ENCODE measurements around the gene WWOX.

DNA sequence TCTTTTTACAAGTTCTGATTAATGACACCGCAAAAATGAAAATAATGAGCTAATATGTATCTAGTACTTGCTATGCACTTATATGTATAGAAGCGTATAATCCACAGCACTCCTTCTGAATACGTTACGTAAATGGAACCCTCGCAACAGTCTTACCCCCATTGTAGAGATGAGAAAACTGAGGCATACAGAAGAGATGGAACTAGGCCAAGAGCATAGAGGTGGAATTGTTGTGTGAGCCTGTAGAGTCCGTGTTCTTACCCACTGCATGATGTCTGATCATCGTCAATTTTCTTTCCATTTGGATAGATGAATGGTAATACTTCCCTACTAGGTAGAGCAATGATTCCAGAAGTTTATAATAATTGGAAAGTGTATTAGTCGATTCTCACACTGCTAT, 394.1 kb downstream of the WWOX start:
- TF ChIP-seq, protein P1, sequence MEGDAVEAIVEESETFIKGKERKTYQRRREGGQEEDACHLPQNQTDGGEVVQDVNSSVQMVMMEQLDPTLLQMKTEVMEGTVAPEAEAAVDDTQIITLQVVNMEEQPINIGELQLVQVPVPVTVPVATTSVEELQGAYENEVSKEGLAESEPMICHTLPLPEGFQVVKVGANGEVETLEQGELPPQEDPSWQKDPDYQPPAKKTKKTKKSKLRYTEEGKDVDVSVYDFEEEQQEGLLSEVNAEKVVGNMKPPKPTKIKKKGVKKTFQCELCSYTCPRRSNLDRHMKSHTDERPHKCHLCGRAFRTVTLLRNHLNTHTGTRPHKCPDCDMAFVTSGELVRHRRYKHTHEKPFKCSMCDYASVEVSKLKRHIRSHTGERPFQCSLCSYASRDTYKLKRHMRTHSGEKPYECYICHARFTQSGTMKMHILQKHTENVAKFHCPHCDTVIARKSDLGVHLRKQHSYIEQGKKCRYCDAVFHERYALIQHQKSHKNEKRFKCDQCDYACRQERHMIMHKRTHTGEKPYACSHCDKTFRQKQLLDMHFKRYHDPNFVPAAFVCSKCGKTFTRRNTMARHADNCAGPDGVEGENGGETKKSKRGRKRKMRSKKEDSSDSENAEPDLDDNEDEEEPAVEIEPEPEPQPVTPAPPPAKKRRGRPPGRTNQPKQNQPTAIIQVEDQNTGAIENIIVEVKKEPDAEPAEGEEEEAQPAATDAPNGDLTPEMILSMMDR (IDR thresholded peaks at IDR 0.05) = no peak
- TF ChIP-seq POLR2A (IDR thresholded peaks at IDR 0.05) = no peak

All from right lobe of liver (tissue), 4 donors.